ENCODE data around the gene KANSL1.

DNA sequence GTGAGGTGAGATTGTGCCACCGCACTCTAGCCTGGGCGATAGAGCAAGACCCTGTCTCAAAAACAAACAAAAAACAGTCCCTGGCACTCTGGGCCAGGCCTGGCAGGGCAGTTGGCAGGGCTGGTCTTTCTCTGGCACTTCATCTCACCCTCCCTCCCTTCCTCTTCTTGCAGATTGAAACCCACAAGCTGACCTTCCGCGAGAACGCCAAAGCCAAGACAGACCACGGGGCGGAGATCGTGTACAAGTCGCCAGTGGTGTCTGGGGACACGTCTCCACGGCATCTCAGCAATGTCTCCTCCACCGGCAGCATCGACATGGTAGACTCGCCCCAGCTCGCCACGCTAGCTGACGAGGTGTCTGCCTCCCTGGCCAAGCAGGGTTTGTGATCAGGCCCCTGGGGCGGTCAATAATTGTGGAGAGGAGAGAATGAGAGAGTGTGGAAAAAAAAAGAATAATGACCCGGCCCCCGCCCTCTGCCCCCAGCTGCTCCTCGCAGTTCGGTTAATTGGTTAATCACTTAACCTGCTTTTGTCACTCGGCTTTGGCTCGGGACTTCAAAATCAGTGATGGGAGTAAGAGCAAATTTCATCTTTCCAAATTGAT is 169.3 kb downstream of the KANSL1 start:
- no peak for TF ChIP-seq POLR2A (IDR thresholded peaks at IDR 0.05)
- TF ChIP-seq, protein P1, sequence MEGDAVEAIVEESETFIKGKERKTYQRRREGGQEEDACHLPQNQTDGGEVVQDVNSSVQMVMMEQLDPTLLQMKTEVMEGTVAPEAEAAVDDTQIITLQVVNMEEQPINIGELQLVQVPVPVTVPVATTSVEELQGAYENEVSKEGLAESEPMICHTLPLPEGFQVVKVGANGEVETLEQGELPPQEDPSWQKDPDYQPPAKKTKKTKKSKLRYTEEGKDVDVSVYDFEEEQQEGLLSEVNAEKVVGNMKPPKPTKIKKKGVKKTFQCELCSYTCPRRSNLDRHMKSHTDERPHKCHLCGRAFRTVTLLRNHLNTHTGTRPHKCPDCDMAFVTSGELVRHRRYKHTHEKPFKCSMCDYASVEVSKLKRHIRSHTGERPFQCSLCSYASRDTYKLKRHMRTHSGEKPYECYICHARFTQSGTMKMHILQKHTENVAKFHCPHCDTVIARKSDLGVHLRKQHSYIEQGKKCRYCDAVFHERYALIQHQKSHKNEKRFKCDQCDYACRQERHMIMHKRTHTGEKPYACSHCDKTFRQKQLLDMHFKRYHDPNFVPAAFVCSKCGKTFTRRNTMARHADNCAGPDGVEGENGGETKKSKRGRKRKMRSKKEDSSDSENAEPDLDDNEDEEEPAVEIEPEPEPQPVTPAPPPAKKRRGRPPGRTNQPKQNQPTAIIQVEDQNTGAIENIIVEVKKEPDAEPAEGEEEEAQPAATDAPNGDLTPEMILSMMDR (IDR thresholded peaks at IDR 0.05): no peak
